ENCODE measurements around the gene SPAG4.

SPAG4 gene

GRCh38 chr20:35578469-35578868 is 37.2 kb upstream of the SPAG4 start:
- no peak for TF ChIP-seq CTCF (IDR thresholded peaks at IDR 0.05; ENCODE audit: low read depth, low read length, missing control alignments)
- H3K4me3 ChIP-seq (replicated peaks; ENCODE audit: low read depth, low read length), result no peak overlapping the region
- no peak for DNase-seq (ENCODE audit: extremely low read depth, low read depth)

- no peak overlapping the region for H3K4me3 ChIP-seq (replicated peaks; ENCODE audit: low read depth, low read length)
- no peak for TF ChIP-seq CTCF (IDR thresholded peaks at IDR 0.05; ENCODE audit: low read depth, low read length, missing control alignments)
Measured at GRCh38 chr20:35579196-35579595, 36.4 kb upstream of the SPAG4 start.

GRCh38 chr20:35582131-35582530 is 33.5 kb upstream of the SPAG4 start:
- H3K4me3 ChIP-seq (replicated peaks; ENCODE audit: low read depth, low read length), result no peak overlapping the region
- no peak for DNase-seq (ENCODE audit: extremely low read depth, low read depth)
- no peak for TF ChIP-seq CTCF (IDR thresholded peaks at IDR 0.05; ENCODE audit: low read depth, low read length, missing control alignments)

More at GRCh38 chr20:35579196-35579595, 36.4 kb upstream of the SPAG4 start:
- no peak for DNase-seq (ENCODE audit: extremely low read depth, low read depth)

- TF ChIP-seq CTCF (IDR thresholded peaks at IDR 0.05; ENCODE audit: low read depth, low read length, missing control alignments), result no peak
- no peak for DNase-seq (ENCODE audit: extremely low read depth, low read depth)
- no peak overlapping the region for H3K4me3 ChIP-seq (replicated peaks; ENCODE audit: low read depth, low read length)
Measured at GRCh38 chr20:35582741-35583404, 32.8 kb upstream of the SPAG4 start.

- no peak overlapping the region for H3K4me3 ChIP-seq (replicated peaks; ENCODE audit: low read depth, low read length)
- no peak for DNase-seq (ENCODE audit: extremely low read depth, low read depth)
- no peak for TF ChIP-seq CTCF (IDR thresholded peaks at IDR 0.05; ENCODE audit: low read depth, low read length, missing control alignments)
Measured at GRCh38 chr20:35583636-35584560, 31.7 kb upstream of the SPAG4 start.

- DNase-seq (ENCODE audit: extremely low read depth, low read depth), result no peak
- H3K4me3 ChIP-seq (replicated peaks; ENCODE audit: low read depth, low read length), result no peak overlapping the region
Measured at GRCh38 chr20:35586751-35587425, 28.7 kb upstream of the SPAG4 start.

More at GRCh38 chr20:35586751-35587425, 28.7 kb upstream of the SPAG4 start:
- no peak for TF ChIP-seq CTCF (IDR thresholded peaks at IDR 0.05; ENCODE audit: low read depth, low read length, missing control alignments)

Data from HFF-Myc (cell line).